HG03565 (cell line): ENCODE results near the gene AXIN2.
"Not testable (repeated sequence)": the region's sequence is repeated elsewhere in the genome, so short reads cannot be mapped to it uniquely, and the experiment has no call there.

ENCODE experiments used
- ATAC-seq: cut with Tn5 transposase; IDR thresholded peaks from one replicate; pipeline ENCODE4 v1.9.1; 2021; ENCODE audit warnings: mild to moderate bottlenecking, moderate library complexity; ENCODE audit not compliant: unreplicated experiment

AXIN2 gene

GRCh38 chr17:65485388-65486299 is 75.8 kb downstream of the AXIN2 start:
- ATAC-seq = no peak

GRCh38 chr17:65484405-65484804 is 77.0 kb downstream of the AXIN2 start:
- not testable (repeated sequence) for ATAC-seq

DNA sequence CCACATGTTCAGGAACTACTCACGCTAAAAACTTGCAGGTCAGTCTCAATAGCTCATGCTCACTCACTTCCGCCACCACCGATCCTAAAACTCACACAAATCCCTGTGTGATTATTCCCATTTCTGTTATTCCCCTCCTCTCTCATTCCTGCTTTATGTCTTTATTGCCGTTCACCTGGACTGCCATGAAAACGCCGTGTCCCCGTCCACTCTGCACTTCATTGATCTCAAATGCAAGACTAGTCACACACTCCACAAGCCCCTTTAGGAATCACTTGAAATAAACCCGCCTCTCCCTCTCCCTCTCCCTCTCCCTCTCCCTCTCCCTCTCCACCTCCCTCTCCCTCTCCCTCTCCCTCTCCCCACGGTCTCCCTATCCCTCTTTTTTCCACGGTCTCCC is 78.0 kb downstream of the AXIN2 start:
- ATAC-seq = no peak

GRCh38 chr17:65482201-65482600 is 79.2 kb downstream of the AXIN2 start:
- no peak for ATAC-seq

DNA sequence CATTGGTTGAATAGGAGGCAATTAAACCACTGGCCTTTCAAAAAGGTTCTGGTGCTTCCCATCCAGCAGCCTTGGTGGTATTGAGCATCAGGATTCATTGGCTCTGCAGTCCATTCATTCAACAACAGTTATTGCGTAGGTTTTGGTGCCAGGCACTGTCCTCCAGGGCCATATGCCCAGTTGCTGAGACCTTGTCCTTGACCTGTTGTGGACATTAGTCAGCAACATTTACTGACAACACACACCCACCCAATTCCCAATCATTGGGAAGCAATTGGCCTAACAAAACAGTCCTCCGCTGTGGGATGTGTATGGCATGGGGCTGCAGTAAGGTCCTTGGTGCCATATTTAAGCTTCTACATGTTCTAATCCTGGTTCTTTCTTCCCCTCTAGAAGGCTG is 82.2 kb downstream of the AXIN2 start:
- ATAC-seq = no peak
